IPS-18a (cell line): ENCODE data around the gene DET1.
"Not testable (repeated sequence)": the region's sequence is repeated elsewhere in the genome, so short reads cannot be mapped to it uniquely, and the experiment has no call there.

Experiments used
- H3K27ac ChIP-seq: one replicate; pipeline ENCODE4 v1.5.1; 2013; ENCODE audit warnings: low read length
- H3K27me3 ChIP-seq: one replicate; pipeline ENCODE4 v1.6.1; 2013; ENCODE audit warnings: mild to moderate bottlenecking, low read length; ENCODE audit not compliant: control insufficient read depth, insufficient read depth
- H3K36me3 ChIP-seq: one replicate; pipeline ENCODE4 v1.6.1; 2013; ENCODE audit warnings: low read depth, low read length; ENCODE audit not compliant: control insufficient read depth
- H3K4me1 ChIP-seq: one replicate; pipeline ENCODE4 v1.6.1; 2013; ENCODE audit warnings: low read depth, low read length; ENCODE audit not compliant: control insufficient read depth
- H3K4me3 ChIP-seq: one replicate; pipeline ENCODE4 v1.5.1; 2013; ENCODE audit warnings: low read length
- H3K9ac ChIP-seq: one replicate; pipeline ENCODE4 v1.6.1; 2013; ENCODE audit warnings: mild to moderate bottlenecking, low read length, moderate library complexity
- H3K9me3 ChIP-seq: one replicate; pipeline ENCODE4 v1.6.1; 2013; ENCODE audit warnings: low read depth, low read length; ENCODE audit not compliant: control insufficient read depth

DET1 gene

DNA sequence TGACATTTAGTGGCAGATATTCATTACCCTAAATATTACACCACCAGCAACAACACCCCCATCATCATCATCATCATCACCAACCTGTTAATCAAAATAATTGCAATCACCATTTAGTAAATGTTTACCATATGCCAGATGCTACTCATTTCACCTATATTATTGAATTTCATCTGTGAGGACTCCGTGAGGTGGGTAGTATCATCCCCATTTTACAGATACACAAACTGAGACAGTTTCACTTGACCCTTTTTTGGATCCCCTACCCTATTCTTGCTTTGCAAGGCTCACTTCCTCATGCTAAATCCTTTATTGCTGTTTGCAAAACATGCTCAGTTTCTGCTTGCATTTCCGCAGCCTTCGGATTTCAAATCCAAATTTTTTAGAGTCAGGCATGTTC lies 18.3 kb upstream of the DET1 start:
- H3K9me3 ChIP-seq = no peaks in the 10 kb centered on the region
- H3K4me3 ChIP-seq = no peak overlapping the region
- H3K9ac ChIP-seq = no peak overlapping the region
- no peaks in the 10 kb centered on the region for H3K4me1 ChIP-seq
- H3K27ac ChIP-seq = no peak overlapping the region
- H3K27me3 ChIP-seq = no peaks in the 10 kb centered on the region
- H3K36me3 ChIP-seq = no peaks in the 10 kb centered on the region

DNA sequence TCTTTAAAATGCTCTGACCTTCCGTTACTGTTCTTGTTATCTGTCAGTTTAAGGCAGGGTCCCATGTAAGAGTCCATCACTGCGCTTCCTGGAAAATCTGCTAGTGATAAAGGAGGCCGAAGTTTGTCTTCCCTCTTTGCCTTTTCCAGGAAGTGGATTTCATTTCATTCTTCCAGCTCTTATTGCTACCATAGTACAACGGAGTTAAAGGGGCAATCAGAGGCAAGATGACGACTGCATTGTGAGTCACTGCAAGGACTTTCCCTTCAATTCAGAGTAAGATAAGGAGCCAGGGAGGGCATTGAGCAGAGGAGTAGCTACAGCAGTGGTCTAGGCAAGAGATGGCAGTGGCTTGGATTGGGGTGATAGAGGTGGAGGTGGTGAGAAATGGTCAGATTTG lies 17.2 kb upstream of the DET1 start:
- no peaks in the 10 kb centered on the region for H3K27me3 ChIP-seq
- no peaks in the 10 kb centered on the region for H3K4me1 ChIP-seq
- H3K36me3 ChIP-seq = no peaks in the 10 kb centered on the region
- no peaks in the 10 kb centered on the region for H3K9me3 ChIP-seq
- no peak overlapping the region for H3K9ac ChIP-seq
- no peak overlapping the region for H3K27ac ChIP-seq
- H3K4me3 ChIP-seq = no peak overlapping the region

DNA sequence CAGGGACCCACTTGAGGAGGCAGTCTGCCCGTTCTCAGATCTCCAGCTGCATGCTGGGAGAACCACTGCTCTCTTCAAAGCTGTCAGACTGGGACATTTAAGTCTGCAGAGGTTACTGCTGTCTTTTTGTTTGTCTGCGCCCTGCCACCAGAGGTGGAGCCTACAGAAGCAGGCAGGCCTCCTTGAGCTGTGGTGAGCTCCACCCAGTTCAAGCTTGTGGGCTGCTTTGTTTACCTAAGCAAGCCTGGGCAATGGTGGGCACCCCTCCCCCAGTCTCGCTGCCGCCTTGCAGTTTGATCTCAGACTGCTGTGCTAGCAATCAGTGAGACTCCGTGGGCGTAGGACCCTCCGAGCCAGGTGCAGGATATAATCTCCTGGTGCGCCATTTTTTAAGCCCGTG lies 13.1 kb upstream of the DET1 start:
- not testable (repeated sequence) for H3K4me3 ChIP-seq, H3K27me3 ChIP-seq, H3K4me1 ChIP-seq, H3K9ac ChIP-seq, H3K27ac ChIP-seq, H3K36me3 ChIP-seq, H3K9me3 ChIP-seq

DNA sequence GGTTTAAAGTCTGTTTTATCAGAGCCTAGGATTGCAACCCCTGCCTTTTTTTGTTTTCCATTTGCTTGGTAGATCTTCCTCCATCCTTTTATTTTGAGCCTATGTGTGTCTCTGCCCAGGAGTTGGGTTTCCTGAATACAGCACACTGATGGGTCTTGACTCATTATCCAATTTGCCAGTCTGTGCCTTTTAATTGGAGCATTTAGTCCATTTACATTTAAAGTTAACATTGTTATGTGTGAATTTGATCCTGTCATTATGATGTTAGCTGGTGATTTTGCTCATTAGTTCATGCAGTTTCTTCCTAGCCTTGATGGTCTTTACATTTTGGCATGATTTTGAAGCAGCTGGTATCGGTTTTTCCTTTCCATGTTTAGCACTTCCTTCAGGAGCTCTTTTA lies 11.5 kb upstream of the DET1 start:
- H3K36me3 ChIP-seq, H3K27ac ChIP-seq, H3K9ac ChIP-seq, H3K4me3 ChIP-seq, H3K9me3 ChIP-seq, H3K4me1 ChIP-seq, H3K27me3 ChIP-seq: not testable (repeated sequence)

DNA sequence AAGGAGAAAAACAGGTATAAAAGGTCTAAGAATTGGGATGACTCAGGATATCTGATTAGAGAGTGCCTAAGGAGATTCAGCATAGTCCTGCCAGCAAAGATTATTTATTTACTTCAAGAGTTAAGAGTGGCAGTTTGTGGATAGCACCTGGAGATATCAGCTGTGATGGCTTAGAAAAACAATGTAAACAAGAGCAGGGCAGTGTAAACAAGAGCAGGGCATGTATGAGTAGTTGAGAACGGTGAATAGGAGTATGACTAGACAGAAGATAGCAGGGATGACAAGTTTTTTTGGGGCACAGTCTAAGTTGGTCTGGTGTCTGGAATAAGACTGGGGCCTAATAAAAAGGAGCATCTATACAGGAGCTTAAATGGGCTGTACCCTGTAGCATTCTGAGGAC lies 1.5 kb upstream of the DET1 start:
- H3K27me3 ChIP-seq, H3K27ac ChIP-seq, H3K4me3 ChIP-seq, H3K36me3 ChIP-seq, H3K9ac ChIP-seq, H3K9me3 ChIP-seq, H3K4me1 ChIP-seq: not testable (repeated sequence)

DNA sequence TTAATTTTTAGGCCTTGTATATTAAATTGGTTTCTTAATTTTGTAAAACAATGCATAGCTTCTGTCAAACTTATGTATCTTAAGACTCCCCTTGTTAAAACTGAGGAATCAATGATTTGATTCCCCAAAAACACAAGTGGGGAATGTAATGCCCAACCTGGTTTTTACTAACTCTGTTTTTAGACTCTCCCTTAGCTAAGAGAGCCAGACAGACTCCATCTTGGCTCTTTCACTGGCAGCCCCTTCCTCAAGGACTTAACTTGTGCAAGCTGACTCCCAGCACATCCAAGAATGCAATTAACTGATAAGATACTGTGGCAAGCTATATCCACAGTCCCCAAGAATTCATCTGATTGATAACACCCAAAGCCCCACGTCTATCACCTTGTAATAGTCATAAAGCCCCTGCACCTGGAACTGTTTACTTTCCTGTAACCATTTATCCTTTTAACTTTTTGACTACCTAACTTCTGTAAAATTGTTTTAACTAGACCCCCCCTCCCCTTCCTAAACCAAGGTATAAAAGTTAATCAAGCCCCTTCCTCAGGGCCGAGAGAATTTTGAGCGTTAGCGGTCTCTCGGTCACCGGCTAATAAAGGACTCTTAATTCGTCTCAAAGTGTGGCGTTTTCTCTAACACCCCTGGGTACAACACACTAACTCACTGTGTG lies 768 bp downstream of the DET1 start:
- peak overlapping the region; percentile 19 for H3K27ac ChIP-seq
- not testable (repeated sequence) for H3K36me3 ChIP-seq, H3K9me3 ChIP-seq, H3K4me1 ChIP-seq, H3K27me3 ChIP-seq
- peak overlapping the region; percentile 59 for H3K9ac ChIP-seq
- peak overlapping the region; percentile 62 for H3K4me3 ChIP-seq

DNA sequence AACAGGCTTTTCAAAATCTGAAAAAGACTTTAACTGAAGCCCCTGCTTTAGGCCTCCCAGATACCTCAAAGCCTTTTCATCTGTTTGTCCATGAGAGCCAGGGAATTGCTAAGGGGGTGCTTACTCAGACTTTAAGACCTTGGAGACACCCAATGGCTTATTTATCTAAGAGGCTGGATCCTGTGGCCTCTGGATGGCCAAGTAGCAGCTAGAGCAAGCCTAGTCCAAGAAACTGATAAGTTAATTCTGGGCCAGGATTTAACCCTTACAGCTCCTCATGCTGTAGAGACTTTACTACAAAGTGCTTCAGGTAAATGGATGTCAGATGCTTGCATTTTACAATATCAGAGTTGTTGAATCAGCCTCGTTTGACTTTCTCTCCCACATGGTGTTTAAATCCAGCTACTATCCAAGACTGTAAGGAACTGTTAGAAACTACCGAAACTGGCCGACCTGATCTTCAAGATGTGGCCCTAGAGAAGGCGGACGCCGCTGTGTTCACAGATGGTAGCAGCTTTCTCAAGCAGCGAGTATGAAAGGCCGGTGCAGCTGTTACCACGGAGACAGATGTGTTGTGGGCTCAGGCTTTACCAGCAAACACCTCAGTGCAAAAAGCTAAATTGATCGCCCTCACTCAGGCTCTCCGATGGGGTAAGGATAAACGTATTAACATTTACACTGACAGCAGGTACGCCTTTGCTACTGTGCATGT lies 3.3 kb downstream of the DET1 start:
- Histone ChIP-seq H3K4me1 (peaks cover 7% of the 10 kb centered on the region), H3K9me3 (no peaks in the 10 kb centered on the region), H3K27me3 (no peaks in the 10 kb centered on the region), H3K27ac (no peak overlapping the region), H3K4me3 (no peak overlapping the region), H3K36me3 (no peaks in the 10 kb centered on the region), H3K9ac (no peak overlapping the region)

DNA sequence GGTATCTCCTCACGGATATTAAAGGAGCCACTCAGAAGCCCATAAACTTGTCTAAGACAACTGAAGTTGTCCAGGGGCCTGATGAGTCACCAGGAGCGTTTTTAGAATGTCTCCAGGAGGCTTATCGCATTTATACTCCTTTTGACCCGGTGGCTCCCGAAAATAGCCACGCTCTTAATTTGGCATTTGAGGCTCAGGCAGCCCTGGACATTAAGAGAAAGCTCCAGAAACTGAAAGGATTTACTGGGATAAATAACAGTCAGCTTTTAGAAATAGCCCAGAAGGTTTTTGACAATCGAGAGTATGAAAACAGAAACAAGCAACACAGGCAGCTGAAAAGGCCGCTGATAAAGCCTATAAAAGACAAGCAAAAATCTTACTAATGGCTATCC lies 4.1 kb downstream of the DET1 start:
- H3K4me3 ChIP-seq = no peak overlapping the region
- no peaks in the 10 kb centered on the region for H3K27me3 ChIP-seq
- no peak overlapping the region for H3K9ac ChIP-seq
- no peak overlapping the region for H3K27ac ChIP-seq
- H3K36me3 ChIP-seq = no peaks in the 10 kb centered on the region
- no peaks in the 10 kb centered on the region for H3K9me3 ChIP-seq
- H3K4me1 ChIP-seq = peaks cover 7% of the 10 kb centered on the region

DNA sequence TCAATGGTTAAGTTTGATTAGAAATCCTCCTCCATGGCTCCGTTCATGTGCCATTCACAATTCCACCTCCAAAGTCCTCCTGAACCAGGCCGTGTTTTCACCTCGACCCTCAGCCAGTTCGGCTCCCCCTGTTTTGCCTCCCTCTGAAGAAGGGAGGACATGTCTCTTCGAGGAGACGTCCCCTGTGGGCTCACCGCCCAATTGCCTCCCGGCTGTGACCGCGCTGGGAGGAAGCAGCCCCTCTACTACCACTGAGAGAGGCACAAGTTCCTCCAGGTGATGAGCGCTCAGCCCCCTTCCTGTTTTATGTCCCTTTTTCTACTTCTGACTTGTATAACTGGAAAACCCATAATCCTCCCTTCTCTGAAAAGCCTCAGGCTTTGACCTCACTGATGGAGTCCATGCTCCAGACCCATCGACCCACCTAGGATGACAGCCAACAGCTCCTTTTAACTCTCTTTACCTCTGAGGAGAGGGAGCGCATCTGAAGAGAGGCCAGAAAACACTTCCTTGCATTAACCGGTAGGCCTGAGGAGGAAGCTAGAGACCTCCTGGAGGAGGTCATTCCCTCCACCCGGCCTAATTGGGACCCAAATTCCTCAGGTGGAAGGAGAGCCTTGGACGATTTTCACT lies 4.7 kb downstream of the DET1 start:
- H3K27me3 ChIP-seq = no peaks in the 10 kb centered on the region
- H3K36me3 ChIP-seq = no peaks in the 10 kb centered on the region
- no peak overlapping the region for H3K27ac ChIP-seq
- no peaks in the 10 kb centered on the region for H3K9me3 ChIP-seq
- H3K4me1 ChIP-seq = peaks cover 5% of the 10 kb centered on the region
- no peak overlapping the region for H3K9ac ChIP-seq
- H3K4me3 ChIP-seq = no peak overlapping the region

DNA sequence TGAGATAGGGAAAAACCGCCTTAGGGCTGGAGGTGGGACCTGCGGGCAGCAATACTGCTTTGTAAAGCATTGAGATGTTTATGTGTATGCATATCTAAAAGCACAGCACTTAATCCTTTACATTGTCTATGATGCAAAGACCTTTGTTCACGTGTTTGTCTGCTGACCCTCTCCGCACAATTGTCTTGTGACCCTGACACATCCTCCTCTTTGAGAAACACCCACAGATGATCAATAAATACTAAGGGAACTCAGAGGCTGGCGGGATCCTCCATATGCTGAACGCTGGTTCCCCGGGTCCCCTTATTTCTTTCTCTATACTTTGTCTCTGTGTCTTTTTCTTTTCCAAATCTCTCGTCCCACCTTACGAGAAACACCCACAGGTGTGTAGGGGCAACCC lies 5.4 kb downstream of the DET1 start:
- H3K9ac ChIP-seq, H3K36me3 ChIP-seq, H3K27ac ChIP-seq: not testable (repeated sequence)

DNA sequence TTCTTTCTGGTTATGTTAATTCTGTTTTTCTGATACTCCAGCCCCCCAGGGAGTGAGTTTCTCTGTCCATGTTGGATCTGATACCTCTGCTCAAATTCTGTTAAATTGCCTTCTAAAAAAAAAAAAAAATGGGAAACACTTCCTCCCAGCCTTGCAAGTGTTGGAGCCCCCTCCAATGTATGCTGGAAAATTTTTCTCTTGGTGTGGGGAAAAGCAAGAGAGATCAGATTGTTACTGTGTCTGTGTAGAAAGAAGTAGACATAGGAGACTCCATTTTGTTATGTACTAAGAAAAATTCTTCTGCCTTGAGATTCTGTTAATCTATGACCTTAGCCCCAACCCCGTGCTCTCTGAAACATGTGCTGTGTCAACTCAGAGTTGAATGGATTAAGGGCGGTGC lies 6.1 kb downstream of the DET1 start:
- H3K4me1 ChIP-seq, H3K4me3 ChIP-seq, H3K27me3 ChIP-seq, H3K9ac ChIP-seq, H3K9me3 ChIP-seq, H3K27ac ChIP-seq, H3K36me3 ChIP-seq: not testable (repeated sequence)

More for the DNA sequence above, 5.4 kb downstream of the DET1 start:
- H3K4me1 ChIP-seq, H3K4me3 ChIP-seq, H3K27me3 ChIP-seq, H3K9me3 ChIP-seq: not testable (repeated sequence)

DNA sequence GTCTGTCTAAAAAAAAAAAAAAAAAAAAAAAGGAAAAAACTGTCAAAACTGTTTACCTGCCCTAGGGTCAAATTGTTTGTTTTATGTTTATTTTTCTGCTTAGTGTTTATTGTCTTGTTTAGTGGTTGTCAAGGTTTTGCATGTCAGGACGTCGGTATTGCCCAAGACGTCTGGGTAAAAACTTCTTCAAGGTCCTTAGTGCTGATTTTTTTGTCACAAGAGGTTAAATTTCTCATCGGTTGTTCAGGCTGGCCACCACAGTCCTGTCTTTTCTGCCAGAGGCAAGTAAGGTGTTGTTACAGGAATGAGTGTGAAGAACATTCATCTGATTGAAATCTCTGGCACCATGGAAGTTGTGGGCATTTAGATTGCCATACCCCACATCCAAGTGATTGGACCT lies 7.0 kb downstream of the DET1 start:
- H3K4me1 ChIP-seq = peaks cover 4% of the 10 kb centered on the region
- no peaks in the 10 kb centered on the region for H3K27me3 ChIP-seq
- H3K9me3 ChIP-seq = no peaks in the 10 kb centered on the region
- no peak overlapping the region for H3K9ac ChIP-seq
- H3K27ac ChIP-seq = no peak overlapping the region
- no peaks in the 10 kb centered on the region for H3K36me3 ChIP-seq
- H3K4me3 ChIP-seq = no peak overlapping the region
